Epithelial cell of proximal tubule (primary cell): ENCODE data around the gene ABCF1. TPM values are rescaled to one million over a fixed set of nuclear protein-coding genes. Genes with fewer than 3 reads are reported as not detected.

Experiments used
- DNase-seq: peaks from one replicate; pipeline ENCODE4 v3.0.0-alpha.2; 2011; ENCODE audit warnings: low read depth
- H3K4me3 ChIP-seq: 2 replicates; pipeline ENCODE4 v1.5.1; 2011; ENCODE audit warnings: low read depth, mild to moderate bottlenecking, low read length
- CTCF ChIP-seq: conservative IDR thresholded peaks from 2 replicates; pipeline ENCODE4 v1.5.1; 2012; ENCODE audit warnings: low read depth, mild to moderate bottlenecking, low read length
- total RNA-seq: library from RNA; depleted of rRNA; stranded (reverse); fragments of >200 nt; gene quantifications from 2 replicates; pipeline ENCODE4 v1.2.3, GENCODE V29; 2015

Gene ABCF1
- total RNA-seq, 1 donor from 2014 or later: 49.0 TPM

GRCh38 chr6:30601815-30602641, 30.8 kb downstream of the ABCF1 start:
- no peak for TF ChIP-seq CTCF
- H3K4me3 ChIP-seq: no peak overlapping the region
- DNase-seq: no peak

- no peak overlapping the region for H3K4me3 ChIP-seq
- TF ChIP-seq CTCF: no peak
- no peak for DNase-seq
Measured at GRCh38 chr6:30603961-30604360, 32.7 kb downstream of the ABCF1 start.

GRCh38 chr6:30610065-30610464, 38.8 kb downstream of the ABCF1 start:
- DNase-seq: no peak
- no peak overlapping the region for H3K4me3 ChIP-seq
- no peak for TF ChIP-seq CTCF

- H3K4me3 ChIP-seq: no peak overlapping the region
- TF ChIP-seq CTCF: no peak
- DNase-seq: no peak
Measured at GRCh38 chr6:30611150-30611855, 40.1 kb downstream of the ABCF1 start.

GRCh38 chr6:30611856-30612194, 40.6 kb downstream of the ABCF1 start:
- TF ChIP-seq CTCF: no peak

GRCh38 chr6:30612213-30612612, 41.0 kb downstream of the ABCF1 start:
- no peak for DNase-seq
- TF ChIP-seq CTCF: peak; percentile 51
- H3K4me3 ChIP-seq: no peak overlapping the region

More at GRCh38 chr6:30611856-30612194, 40.6 kb downstream of the ABCF1 start:
- H3K4me3 ChIP-seq: no peak overlapping the region
- DNase-seq: no peak
